SH-SY5Y (cell line): ENCODE results near the gene GAS7.

Source experiments
- GATA2 ChIP-seq: IDR thresholded peaks from 2 replicates; pipeline ENCODE4 v1.6.1; 2011; ENCODE audit warnings: mild to moderate bottlenecking, low read depth, low read length
- GATA3 ChIP-seq: IDR thresholded peaks from 2 replicates; pipeline ENCODE4 v1.6.1; 2011; ENCODE audit warnings: low read depth, mild to moderate bottlenecking, low read length, moderate library complexity

GAS7 gene

DNA sequence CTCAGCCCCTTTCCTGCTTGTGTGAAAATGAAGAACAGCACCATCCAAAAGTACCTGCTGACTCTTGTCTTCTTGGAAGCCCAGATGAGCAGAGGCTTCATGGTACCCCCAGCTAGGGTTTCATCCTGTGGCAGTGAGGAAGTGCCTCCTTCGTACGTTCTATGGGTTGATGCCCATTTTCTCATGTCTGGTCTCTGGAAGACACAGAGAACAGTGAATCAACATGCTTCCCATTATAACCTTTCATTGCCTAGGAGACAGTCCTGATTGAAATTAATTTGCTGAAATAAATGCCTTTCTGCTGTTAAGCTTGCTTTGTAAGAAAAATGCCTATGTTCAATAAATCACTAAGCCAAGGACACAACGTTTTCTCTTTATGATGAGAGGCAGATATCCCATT lies 329.9 kb downstream of the GAS7 start:
- no peak for TF ChIP-seq GATA2
- TF ChIP-seq GATA3: no peak

DNA sequence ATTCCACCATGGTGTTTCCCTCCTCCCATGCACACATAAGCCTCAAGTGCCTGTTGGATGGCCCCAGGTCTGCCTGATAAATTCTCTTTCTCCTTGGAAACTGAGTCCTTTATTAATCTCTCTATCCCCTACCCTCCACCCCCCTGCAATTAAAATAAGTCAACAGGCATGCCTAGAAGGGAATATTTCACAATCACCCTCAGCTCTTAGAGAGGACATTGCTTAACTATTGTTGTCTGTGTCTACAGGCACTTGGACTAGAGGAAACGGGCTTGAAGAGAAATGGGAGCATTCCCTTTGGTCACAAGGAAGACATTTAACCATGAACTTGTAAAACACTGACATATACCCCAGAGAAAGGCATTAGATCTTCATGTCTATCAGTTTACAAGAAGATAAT lies 332.8 kb downstream of the GAS7 start:
- no peak for TF ChIP-seq GATA3
- no peak for TF ChIP-seq GATA2

DNA sequence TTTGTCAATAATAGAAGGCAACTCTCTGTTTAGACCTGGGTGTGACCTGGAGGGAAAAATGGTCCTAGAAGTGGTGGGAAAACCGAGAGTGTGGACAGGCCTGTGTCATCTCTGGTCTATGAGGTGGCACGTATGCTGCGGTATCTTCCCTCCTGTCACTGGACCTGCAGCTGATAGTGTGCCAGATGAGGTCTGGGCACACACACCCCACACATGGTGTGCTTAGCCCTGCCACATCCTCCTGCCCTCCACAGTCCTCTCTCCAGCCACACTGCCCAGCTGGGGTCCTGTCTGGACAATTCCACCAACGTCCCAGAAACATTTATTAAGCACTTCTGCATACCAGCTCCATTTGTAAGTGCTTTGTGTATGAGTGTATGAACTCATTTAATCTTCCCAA lies 335.5 kb downstream of the GAS7 start:
- no peak for TF ChIP-seq GATA2
- no peak for TF ChIP-seq GATA3

DNA sequence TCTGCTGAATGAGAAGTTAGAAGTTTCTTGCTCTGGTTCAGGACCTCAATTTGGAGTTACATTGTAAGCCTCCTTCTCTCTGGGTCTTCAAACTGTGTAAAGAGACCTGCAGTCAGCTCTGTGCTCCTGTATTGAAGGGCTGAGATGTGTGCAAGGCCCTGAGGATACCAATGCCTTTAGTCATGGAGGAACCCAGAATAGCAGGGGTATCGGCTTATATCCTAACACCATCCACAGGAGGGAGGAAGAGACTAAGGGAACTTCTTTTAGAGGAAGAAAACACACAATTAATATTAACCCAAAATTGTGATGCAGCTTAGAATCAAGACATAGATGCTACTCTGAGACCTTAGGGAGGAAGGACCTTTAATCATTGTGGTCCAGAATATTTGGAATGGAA lies 336.2 kb downstream of the GAS7 start:
- TF ChIP-seq GATA2: no peak
- no peak for TF ChIP-seq GATA3

DNA sequence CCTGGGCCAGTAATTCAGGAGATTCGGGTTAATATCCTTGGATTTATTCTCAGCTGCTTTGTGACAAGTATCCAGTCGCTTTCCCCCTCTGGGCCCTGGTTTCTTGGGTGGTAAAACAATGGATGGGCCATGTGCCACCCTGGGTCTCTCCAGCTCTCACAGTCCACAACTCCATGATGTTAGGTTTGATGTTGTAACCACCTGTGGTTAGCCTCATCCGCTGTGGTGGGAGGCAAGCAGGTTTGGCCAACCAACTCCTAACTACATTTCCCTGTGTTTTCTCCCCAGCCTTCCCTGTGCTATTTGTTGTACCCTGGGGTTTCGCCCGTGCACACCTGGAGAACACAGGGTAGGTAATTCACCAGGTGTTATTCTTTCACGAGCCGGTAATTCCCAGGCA lies 337.6 kb downstream of the GAS7 start:
- no peak for TF ChIP-seq GATA3
- TF ChIP-seq GATA2: no peak
